Upper lobe of right lung (tissue), 1 donor: Measurements from ENCODE around the gene MYH13. TPM values are rescaled to one million over a fixed set of nuclear protein-coding genes. Genes with fewer than 3 reads are reported as not detected.

Experiments
- ATAC-seq: fragments of 200-7000 bp; cut with Tn5 transposase; one replicate; pipeline ENCODE4 v1.9.1; 2020; ENCODE audit warnings: mild to moderate bottlenecking, moderate library complexity
- DNase-seq: peaks from one replicate; pipeline ENCODE4 v3.0.0-alpha.2; 2020
- H3K27ac ChIP-seq: fragments of 200-600 bp; one replicate; pipeline ENCODE4 v1.8.0; 2022
- H3K27me3 ChIP-seq: fragments of 200-600 bp; one replicate; pipeline ENCODE4 v1.8.0; 2022; ENCODE audit warnings: mild to moderate bottlenecking
- H3K36me3 ChIP-seq: fragments of 200-600 bp; one replicate; pipeline ENCODE4 v1.8.0; 2022
- H3K4me1 ChIP-seq: fragments of 200-600 bp; one replicate; pipeline ENCODE4 v1.8.0; 2022
- H3K4me3 ChIP-seq: fragments of 200-600 bp; one replicate; pipeline ENCODE4 v1.8.0; 2022; ENCODE audit warnings: mild to moderate bottlenecking
- H3K9me3 ChIP-seq: fragments of 200-600 bp; one replicate; pipeline ENCODE4 v1.8.0; 2022
- CTCF ChIP-seq: fragments of 200-600 bp; IDR thresholded peaks from one replicate; pipeline ENCODE4 v1.8.0; 2022; ENCODE audit warnings: antibody characterized with exemption
- intact Hi-C: fragments of 100-400 bp; cut with DNase I; formaldehyde crosslinking; loops from one replicate; pipeline ENCODE4 v1.11.0; 2022
- total RNA-seq: library from RNA; stranded (reverse); fragmentation: NEBNext Ultra II Directional; extraction: Animal tissue kit (Norgen Biotek cat#: 25700); gene quantifications from one replicate; pipeline ENCODE4 v1.2.1, GENCODE V29; 2021
- donor health status: DM: no; HTN: yes; CAD: no; lungs with severe emphysema.

MYH13 gene
- total RNA-seq, 1 donor from 2014 or later: not detected

DNA sequence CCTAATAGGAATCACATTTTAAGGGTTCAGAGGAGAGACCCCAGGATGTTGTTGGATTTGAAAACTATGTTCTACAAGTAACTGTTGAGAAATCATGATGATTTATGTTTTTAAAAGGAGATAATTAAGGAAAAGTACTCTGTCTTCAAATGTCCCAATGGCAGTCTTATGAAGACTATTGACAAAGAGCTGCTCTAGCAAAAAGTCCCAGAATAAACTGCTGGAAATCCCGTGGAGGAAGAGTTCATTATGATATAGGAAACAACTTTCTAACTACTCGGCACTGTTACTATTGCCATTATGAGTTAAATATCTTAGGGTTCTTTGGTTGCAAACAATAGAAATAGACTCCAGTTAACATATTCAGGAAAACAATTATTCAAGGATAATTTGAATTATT is 108.8 kb downstream of the MYH13 start:
- Histone ChIP-seq H3K9me3 (no peaks in the 10 kb centered on the region), H3K4me1 (no peaks in the 10 kb centered on the region), H3K27ac (no peak overlapping the region), H3K4me3 (no peak overlapping the region), H3K36me3 (no peaks in the 10 kb centered on the region), H3K27me3 (no peaks in the 10 kb centered on the region)
- ATAC-seq: no peak
- TF ChIP-seq CTCF: no peak
- intact Hi-C loops: no loop called here
- no peak for DNase-seq

DNA sequence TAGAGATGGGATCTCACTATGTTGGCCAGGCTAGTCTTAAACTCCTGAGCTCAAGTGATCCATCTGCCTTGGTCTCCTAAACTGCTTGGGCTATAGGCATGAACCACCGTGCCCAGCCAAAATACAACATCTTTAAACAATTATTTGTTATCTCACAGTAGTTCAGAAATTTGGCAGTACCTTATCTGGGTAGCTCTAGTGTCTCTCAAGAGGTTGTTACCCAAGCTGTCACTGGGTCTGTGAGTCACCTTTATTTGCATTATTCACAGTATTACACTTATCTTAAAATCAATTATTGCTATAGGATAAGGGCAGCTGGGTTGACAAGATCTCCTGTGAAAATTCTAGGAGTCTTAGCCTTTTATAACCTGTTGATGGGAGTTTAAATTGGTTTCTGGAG is 110.4 kb downstream of the MYH13 start:
- no peak for DNase-seq
- no peak overlapping the region for H3K27ac ChIP-seq
- no peaks in the 10 kb centered on the region for H3K36me3 ChIP-seq
- H3K4me3 ChIP-seq: no peak overlapping the region
- intact Hi-C loops: no loop called here
- no peaks in the 10 kb centered on the region for H3K27me3 ChIP-seq
- no peaks in the 10 kb centered on the region for H3K9me3 ChIP-seq
- no peak for ATAC-seq
- no peaks in the 10 kb centered on the region for H3K4me1 ChIP-seq
- no peak for TF ChIP-seq CTCF

GRCh38 chr17:10261098-10261497 is 111.7 kb downstream of the MYH13 start:
- H3K27ac ChIP-seq: no peak overlapping the region
- intact Hi-C loops: no loop called here
- H3K36me3 ChIP-seq: no peaks in the 10 kb centered on the region
- no peak for ATAC-seq
- no peak for TF ChIP-seq CTCF
- H3K9me3 ChIP-seq: no peaks in the 10 kb centered on the region
- no peak for DNase-seq
- H3K4me3 ChIP-seq: no peak overlapping the region
- no peaks in the 10 kb centered on the region for H3K4me1 ChIP-seq
- no peaks in the 10 kb centered on the region for H3K27me3 ChIP-seq

DNA sequence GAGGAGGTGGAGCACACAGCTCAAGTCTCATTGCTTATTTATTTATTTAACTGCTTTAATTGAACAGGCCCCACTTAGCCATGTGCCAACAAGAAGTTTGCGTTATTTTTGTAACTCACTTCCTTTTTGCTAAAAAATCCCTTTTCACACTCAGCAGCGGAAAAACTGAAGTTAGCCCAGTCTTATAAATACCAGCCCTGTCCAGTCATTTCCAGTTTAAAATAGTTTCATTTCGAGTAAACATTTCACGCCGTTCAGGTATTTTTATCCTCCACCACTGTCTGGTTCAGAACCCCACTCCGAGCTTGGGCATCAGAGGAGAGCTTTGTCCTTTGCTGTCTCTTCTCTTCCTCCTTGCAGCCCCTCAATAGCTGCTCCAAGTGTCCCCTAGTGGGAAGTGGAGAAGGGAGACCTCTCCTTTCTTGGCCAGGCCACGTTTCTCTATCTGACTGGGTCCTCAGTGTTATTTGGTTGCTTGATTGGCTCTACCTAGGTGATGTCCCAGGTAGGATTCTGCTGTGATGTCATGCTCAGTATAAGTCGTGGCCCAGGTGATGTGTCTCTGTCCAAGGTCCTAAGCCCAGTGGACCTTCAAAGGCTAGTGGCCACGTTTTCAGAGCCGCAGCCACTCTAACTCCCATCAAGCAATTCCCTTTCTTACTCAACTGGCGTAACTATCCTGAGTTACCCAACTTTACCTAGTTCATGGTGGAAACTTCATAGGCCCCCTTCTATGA is 121.4 kb downstream of the MYH13 start:
- Histone ChIP-seq H3K9me3 (no peaks in the 10 kb centered on the region), H3K4me3 (no peak overlapping the region), H3K36me3 (no peaks in the 10 kb centered on the region), H3K27ac (no peak overlapping the region), H3K27me3 (no peaks in the 10 kb centered on the region), H3K4me1 (no peaks in the 10 kb centered on the region)
- no peak for ATAC-seq
- no peak for DNase-seq
- TF ChIP-seq CTCF: no peak
- intact Hi-C loops: no loop called here

Other genes with a start within 250 kb of the MYH13 start
- 50.6 TPM for gene GAS7, start 174.4 kb downstream of the MYH13 start, total RNA-seq
- gene MYH8, start 48.9 kb upstream of the MYH13 start, total RNA-seq: not detected
- not detected for gene MYH4, start 96.6 kb upstream of the MYH13 start, total RNA-seq
- gene MYH1, start 145.5 kb upstream of the MYH13 start, total RNA-seq: 0.81 TPM
- gene MYH2, start 176.7 kb upstream of the MYH13 start, total RNA-seq: 1.0 TPM